ENCODE data around the gene WRAP73. TPM values are rescaled to one million over a fixed set of nuclear protein-coding genes. Genes with fewer than 3 reads are reported as not detected.

Gene WRAP73
- total RNA-seq, 2 donors from 2014 or later = 6.8 to 11.4 TPM

- DNase-seq (ENCODE audit: low spot score) = no peak
- H3K27me3 ChIP-seq = peaks cover 0 to 2% of the 10 kb centered on the region in 2 donors
- TF ChIP-seq CTCF (IDR thresholded peaks at IDR 0.05) = no peak
- no peak overlapping the region for H3K4me3 ChIP-seq
- peaks cover 0 to 2% of the 10 kb centered on the region in 2 donors for H3K4me1 ChIP-seq
- no peak overlapping the region for H3K27ac ChIP-seq
- H3K9me3 ChIP-seq = no peaks in the 10 kb centered on the region
- no peaks in the 10 kb centered on the region for H3K36me3 ChIP-seq
These were observed 44.7 kb downstream of the WRAP73 start for GRCh38 chr1:3604997-3605823.

- H3K36me3 ChIP-seq = no peaks in the 10 kb centered on the region
- no peak for TF ChIP-seq CTCF (IDR thresholded peaks at IDR 0.05)
- no peaks in the 10 kb centered on the region for H3K27me3 ChIP-seq
- H3K4me1 ChIP-seq = no peaks in the 10 kb centered on the region
- H3K4me3 ChIP-seq = no peak overlapping the region
- DNase-seq (ENCODE audit: low spot score) = no peak
- H3K9me3 ChIP-seq = no peaks in the 10 kb centered on the region
- H3K27ac ChIP-seq = no peak overlapping the region
These were observed 45.4 kb downstream of the WRAP73 start for GRCh38 chr1:3604468-3604974.

GRCh38 chr1:3603571-3604467 lies 46.1 kb downstream of the WRAP73 start:
- H3K4me3 ChIP-seq = no peak overlapping the region
- no peak for DNase-seq (ENCODE audit: low spot score)
- H3K36me3 ChIP-seq = no peaks in the 10 kb centered on the region
- no peaks in the 10 kb centered on the region for H3K27me3 ChIP-seq
- H3K4me1 ChIP-seq = peaks cover 0 to 2% of the 10 kb centered on the region in 2 donors
- no peak for TF ChIP-seq CTCF (IDR thresholded peaks at IDR 0.05)
- no peak overlapping the region for H3K27ac ChIP-seq
- no peaks in the 10 kb centered on the region for H3K9me3 ChIP-seq

GRCh38 chr1:3603156-3603555 lies 46.7 kb downstream of the WRAP73 start:
- Histone ChIP-seq H3K36me3 (no peaks in the 10 kb centered on the region), H3K27ac (no peak overlapping the region), H3K4me3 (no peak overlapping the region), H3K4me1 (peaks cover 0 to 8% of the 10 kb centered on the region in 2 donors), H3K9me3 (no peaks in the 10 kb centered on the region), H3K27me3 (no peaks in the 10 kb centered on the region)
- no peak for DNase-seq (ENCODE audit: low spot score)
- TF ChIP-seq CTCF (IDR thresholded peaks at IDR 0.05) = no peak

- Histone ChIP-seq H3K27ac (no peak overlapping the region), H3K4me3 (no peak overlapping the region), H3K27me3 (no peaks in the 10 kb centered on the region), H3K4me1 (peaks cover 0 to 16% of the 10 kb centered on the region in 2 donors), H3K36me3 (no peaks in the 10 kb centered on the region), H3K9me3 (no peaks in the 10 kb centered on the region)
- no peak for TF ChIP-seq CTCF (IDR thresholded peaks at IDR 0.05)
- no peak for DNase-seq (ENCODE audit: low spot score)
These were observed 47.5 kb downstream of the WRAP73 start for GRCh38 chr1:3602375-3602774.
